Measurements from ENCODE around the gene ABCG4. TPM values are rescaled to one million over a fixed set of nuclear protein-coding genes. Genes with fewer than 3 reads are reported as not detected.
"Not testable (repeated sequence)": the region's sequence is repeated elsewhere in the genome, so short reads cannot be mapped to it uniquely, and the experiment has no call there.

The ABCG4 gene
- total and polyA plus RNA-seq, 9 donors, result 0.06 to 1.3 (median 0.32) TPM; not detected in 3

DNA sequence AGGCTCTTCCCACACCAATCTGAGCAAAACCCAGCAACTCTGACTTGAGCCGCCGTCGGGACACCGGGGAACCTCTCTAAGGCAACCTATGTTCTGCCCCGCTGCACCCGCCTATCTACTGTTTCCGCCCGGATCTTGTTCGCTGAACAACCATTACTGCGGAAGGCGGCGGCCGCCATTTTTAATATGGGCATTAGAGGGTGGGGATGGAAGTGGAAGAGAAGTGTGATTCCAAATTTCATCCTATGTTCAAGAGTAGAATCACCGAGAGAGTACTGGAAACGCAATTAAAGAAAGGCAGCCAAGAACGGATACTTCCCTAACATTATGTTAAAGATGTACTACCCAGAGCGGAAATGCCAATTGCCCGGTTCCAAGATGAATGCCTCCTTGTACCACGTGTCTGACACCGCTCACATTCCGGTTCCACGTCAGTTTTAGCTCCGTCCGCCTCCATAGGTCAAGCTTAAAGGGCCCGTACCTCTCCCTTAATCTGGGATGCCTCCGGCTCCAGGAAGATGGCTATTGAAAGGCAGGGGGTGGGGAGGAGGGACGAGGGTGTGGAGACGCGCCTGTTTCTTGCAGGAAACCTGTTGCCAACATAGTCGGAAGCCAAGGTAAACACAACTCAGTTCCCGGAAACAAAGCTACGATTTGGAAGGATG lies 47.0 kb upstream of the ABCG4 start, which contains the start of gene DPAGT1:
DPAGT1 (minus strand) TSS at position 95 of the 665 bp plus-strand sequence. CDS start 198 bp downstream, outside the sequence.
- 0 to 1% (median 0%) methylated on average over 32 of the region's 32 CpGs for WGBS, 3 donors

DNA sequence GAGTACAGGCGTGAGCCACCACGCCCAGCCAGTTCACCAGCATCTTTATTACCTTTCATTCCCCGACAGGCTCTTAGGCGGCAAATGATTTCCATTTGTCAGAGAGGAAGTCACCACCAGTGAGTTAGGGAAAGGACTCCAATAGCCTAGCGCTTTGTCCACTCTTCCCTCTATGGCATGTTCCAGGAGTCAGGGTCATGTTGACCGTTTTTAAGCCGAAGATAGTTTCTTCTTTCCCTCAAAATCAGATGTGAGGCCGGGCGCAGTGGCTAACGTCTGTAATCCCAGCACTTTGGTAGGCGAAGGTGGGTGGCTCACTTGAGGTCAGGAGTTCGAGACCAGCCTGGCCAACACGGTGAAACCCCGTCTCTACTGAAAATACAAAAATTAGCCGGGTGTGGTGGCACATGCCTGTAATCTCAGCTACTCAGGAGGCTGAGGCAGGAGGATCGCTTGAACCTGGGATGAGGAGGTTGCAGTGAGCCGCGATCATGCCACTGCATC lies 45.6 kb upstream of the ABCG4 start:
- peak overlapping the region; percentile 82 for H3K4me3 ChIP-seq
- intact Hi-C loops (cut with DNase I), result loop anchor here in 1 of 4 donors (10.0 kb wide), 1 partner anchor 92 kb away; no protein-coding TSS in a partner anchor
- not testable (repeated sequence) for H3K9me3 ChIP-seq, H3K36me3 ChIP-seq, H3K27me3 ChIP-seq
- 60 to 79% (median 71%) methylated on average over 18 of the region's 18 CpGs for WGBS, 3 donors
- peak in 1 of 5 donors; percentile 31 for DNase-seq
- H3K4me1 ChIP-seq (ENCODE audit: insufficient read depth), result peaks cover 17% of the 10 kb centered on the region
- H3K27ac ChIP-seq, result peak overlapping the region; percentile 17 to 89

More for the DNA sequence above, 47.0 kb upstream of the ABCG4 start, which contains the start of gene DPAGT1:
- Histone ChIP-seq H3K9me3 (no peaks in the 10 kb centered on the region), H3K27me3 (no peaks in the 10 kb centered on the region), H3K4me1 (ENCODE audit: insufficient read depth) (peaks cover 14% of the 10 kb centered on the region), H3K36me3 (no peaks in the 10 kb centered on the region), H3K27ac (peak within 1 kb of the TSS; percentile 76 to 89), H3K4me3 (peak within 1 kb of the TSS; percentile 82)
- DNase-seq, result peak; percentile 87 to 93 (median 88)
- intact Hi-C loops (cut with DNase I), result loop anchor here in 1 of 4 donors (10.0 kb wide), 1 partner anchor 93 kb away; no protein-coding TSS in a partner anchor
- TF ChIP-seq POLR2A (IDR thresholded peaks at IDR 0.05) (no peak), EP300 (IDR thresholded peaks at IDR 0.05) (peak; percentile 62)

GRCh38 chr11:119103793-119104192 lies 45.1 kb upstream of the ABCG4 start:
- WGBS, 3 donors, result 45 to 50% (median 47%) methylated on average over 4 of the region's 4 CpGs
- peaks cover 22% of the 10 kb centered on the region for H3K4me1 ChIP-seq (ENCODE audit: insufficient read depth)
- intact Hi-C loops (cut with DNase I), result loop anchor here in 1 of 4 donors (10.0 kb wide), 1 partner anchor 91 kb away; no protein-coding TSS in a partner anchor
- DNase-seq, result no peak
- no peaks in the 10 kb centered on the region for H3K9me3 ChIP-seq
- no peak overlapping the region for H3K4me3 ChIP-seq
- H3K27ac ChIP-seq, result no peak overlapping the region
- no peak for TF ChIP-seq EP300 (IDR thresholded peaks at IDR 0.05)
- no peak for TF ChIP-seq POLR2A (IDR thresholded peaks at IDR 0.05)
- no peak for TF ChIP-seq CTCF (IDR thresholded peaks at IDR 0.05)
- H3K27me3 ChIP-seq, result no peaks in the 10 kb centered on the region
- H3K36me3 ChIP-seq, result no peaks in the 10 kb centered on the region

- Histone ChIP-seq H3K27me3 (no peaks in the 10 kb centered on the region), H3K4me3 (peak within 1 kb of the TSS; percentile 92), H3K36me3 (no peaks in the 10 kb centered on the region), H3K27ac (peak within 1 kb of the TSS; percentile 27 to 32), H3K4me1 (ENCODE audit: insufficient read depth) (peaks cover 13% of the 10 kb centered on the region), H3K9me3 (no peaks in the 10 kb centered on the region)
- WGBS, 3 donors, result 1 to 3% (median 1%) methylated on average over 19 to 49 of the region's 49 CpGs
- TF ChIP-seq CTCF (IDR thresholded peaks at IDR 0.05) (no peak), EP300 (IDR thresholded peaks at IDR 0.05) (no peak), POLR2A (IDR thresholded peaks at IDR 0.05) (peak; percentile 33)
- DNase-seq, result peak; percentile 84 to 90 (median 88)
- intact Hi-C loops (cut with DNase I), result loop anchor here in 3 of 4 donors (1.0 to 10.0 kb wide), 3 partner anchors 23 to 90 kb away; partner anchors contain the start of gene HMBS (in 1 of the 3)
Observed at GRCh38 chr11:119106564-119107537, 42.0 kb upstream of the ABCG4 start, which contains the start of gene C2CD2L. C2CD2L (plus strand) TSS chr11:119107344; CDS start chr11:119107742, 398 bp downstream.
